Neural progenitor cell (in vitro differentiated cells): ENCODE measurements around the gene CCDC73.

Experiments used
- EZH2 ChIP-seq: fragments of 200-600 bp; sonication (generic); IDR thresholded peaks from 2 replicates; pipeline ENCODE4 v1.6.1; 2017; ENCODE audit warnings: antibody characterized with exemption, mild to moderate bottlenecking, moderate library complexity
- TF ChIP-seq, protein P1 (sequence below): fragments of 200-600 bp; sonication (generic); IDR thresholded peaks from 2 replicates; pipeline ENCODE4 v1.5.1; 2017; ENCODE audit warnings: antibody characterized with exemption, mild to moderate bottlenecking

GRCh38 chr11:32597921-32598320 lies 196.5 kb downstream of the CCDC73 start:
- TF ChIP-seq, protein P1, sequence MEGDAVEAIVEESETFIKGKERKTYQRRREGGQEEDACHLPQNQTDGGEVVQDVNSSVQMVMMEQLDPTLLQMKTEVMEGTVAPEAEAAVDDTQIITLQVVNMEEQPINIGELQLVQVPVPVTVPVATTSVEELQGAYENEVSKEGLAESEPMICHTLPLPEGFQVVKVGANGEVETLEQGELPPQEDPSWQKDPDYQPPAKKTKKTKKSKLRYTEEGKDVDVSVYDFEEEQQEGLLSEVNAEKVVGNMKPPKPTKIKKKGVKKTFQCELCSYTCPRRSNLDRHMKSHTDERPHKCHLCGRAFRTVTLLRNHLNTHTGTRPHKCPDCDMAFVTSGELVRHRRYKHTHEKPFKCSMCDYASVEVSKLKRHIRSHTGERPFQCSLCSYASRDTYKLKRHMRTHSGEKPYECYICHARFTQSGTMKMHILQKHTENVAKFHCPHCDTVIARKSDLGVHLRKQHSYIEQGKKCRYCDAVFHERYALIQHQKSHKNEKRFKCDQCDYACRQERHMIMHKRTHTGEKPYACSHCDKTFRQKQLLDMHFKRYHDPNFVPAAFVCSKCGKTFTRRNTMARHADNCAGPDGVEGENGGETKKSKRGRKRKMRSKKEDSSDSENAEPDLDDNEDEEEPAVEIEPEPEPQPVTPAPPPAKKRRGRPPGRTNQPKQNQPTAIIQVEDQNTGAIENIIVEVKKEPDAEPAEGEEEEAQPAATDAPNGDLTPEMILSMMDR: no peak
- TF ChIP-seq EZH2: no peak
